ENCODE data around the gene ZNF654.

ZNF654 gene

DNA sequence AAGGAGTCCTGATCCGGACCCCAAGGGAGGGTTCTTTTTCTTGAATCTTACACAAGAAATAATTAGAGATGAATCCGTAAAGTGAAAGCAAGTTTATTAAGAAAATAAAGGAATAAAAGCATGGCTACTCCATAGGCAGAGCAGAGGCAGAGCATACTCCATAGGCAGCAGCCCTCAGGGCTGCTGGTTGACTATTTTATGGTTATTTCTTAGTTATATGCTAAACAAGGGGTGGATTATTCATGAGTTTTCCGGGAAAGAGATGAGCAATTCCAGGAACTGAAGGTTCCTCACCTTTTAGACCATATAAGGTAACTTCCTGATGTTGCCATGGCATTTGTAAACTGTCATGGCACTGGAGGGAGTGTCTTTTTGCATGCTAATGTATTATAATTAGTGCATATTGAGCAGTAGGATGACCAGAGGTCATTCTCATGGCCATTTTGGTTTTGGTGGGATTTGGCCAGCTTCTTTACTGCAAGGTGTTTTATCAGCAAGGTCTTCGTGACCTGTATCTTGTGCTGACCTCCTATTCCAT is 132.9 kb downstream of the ZNF654 start:
- H3K4me3 ChIP-seq (ENCODE audit: low read depth, low read length), result no peak overlapping the region
- no peak for DNase-seq (ENCODE audit: low read depth)
- TF ChIP-seq, protein P1, sequence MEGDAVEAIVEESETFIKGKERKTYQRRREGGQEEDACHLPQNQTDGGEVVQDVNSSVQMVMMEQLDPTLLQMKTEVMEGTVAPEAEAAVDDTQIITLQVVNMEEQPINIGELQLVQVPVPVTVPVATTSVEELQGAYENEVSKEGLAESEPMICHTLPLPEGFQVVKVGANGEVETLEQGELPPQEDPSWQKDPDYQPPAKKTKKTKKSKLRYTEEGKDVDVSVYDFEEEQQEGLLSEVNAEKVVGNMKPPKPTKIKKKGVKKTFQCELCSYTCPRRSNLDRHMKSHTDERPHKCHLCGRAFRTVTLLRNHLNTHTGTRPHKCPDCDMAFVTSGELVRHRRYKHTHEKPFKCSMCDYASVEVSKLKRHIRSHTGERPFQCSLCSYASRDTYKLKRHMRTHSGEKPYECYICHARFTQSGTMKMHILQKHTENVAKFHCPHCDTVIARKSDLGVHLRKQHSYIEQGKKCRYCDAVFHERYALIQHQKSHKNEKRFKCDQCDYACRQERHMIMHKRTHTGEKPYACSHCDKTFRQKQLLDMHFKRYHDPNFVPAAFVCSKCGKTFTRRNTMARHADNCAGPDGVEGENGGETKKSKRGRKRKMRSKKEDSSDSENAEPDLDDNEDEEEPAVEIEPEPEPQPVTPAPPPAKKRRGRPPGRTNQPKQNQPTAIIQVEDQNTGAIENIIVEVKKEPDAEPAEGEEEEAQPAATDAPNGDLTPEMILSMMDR (conservative IDR thresholded peaks at IDR 0.05; ENCODE audit: low read depth, low read length), result no peak

GRCh38 chr3:88192631-88193030 is 133.6 kb downstream of the ZNF654 start:
- no peak overlapping the region for H3K4me3 ChIP-seq (ENCODE audit: low read depth, low read length)
- no peak for DNase-seq (ENCODE audit: low read depth)
- TF ChIP-seq, protein P1 (conservative IDR thresholded peaks at IDR 0.05; ENCODE audit: low read depth, low read length), result no peak
